Measurements from ENCODE around the gene TSPY2. TPM values are rescaled to one million over a fixed set of nuclear protein-coding genes. Genes with fewer than 3 reads are reported as not detected.
"Not testable (repeated sequence)": the region's sequence is repeated elsewhere in the genome, so short reads cannot be mapped to it uniquely, and the experiment has no call there.

The TSPY2 gene, protein sequence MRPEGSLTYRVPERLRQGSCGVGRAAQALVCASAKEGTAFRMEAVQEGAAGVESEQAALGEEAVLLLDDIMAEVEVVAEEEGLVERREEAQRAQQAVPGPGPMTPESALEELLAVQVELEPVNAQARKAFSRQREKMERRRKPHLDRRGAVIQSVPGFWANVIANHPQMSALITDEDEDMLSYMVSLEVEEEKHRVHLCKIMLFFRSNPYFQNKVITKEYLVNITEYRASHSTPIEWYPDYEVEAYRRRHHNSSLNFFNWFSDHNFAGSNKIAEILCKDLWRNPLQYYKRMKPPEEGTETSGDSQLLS
- total RNA-seq (2014; rRNA removed; shearing (Covaris generic)): 0.43 and 1.6 TPM in 2 replicates

DNA sequence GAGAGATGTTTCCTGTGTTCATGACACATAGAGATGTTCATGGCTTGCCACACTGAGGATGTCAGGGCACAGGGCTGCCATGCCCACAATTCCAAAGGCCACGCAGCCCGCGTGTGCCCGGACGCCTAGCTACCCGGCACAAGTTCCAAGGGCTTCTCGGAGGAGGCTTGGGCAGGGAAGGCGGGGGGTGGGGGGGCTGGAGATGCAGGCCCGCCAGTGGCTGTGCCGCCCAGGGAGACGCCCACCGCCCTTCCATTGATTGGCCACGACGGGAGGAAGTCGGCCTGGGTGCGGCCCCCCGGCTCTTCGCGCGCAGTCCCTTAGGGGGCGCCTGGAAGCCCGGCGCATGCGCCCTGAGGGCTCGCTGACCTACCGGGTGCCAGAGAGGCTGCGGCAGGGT is at the start of gene TSPY2:
Gene TSPY2 (plus strand): TSS at position 301 of the 400 bp plus-strand sequence. CDS start 46 bp downstream, at position 347.
- DNase-seq (ENCODE audit: low spot score): not testable (repeated sequence)

DNA sequence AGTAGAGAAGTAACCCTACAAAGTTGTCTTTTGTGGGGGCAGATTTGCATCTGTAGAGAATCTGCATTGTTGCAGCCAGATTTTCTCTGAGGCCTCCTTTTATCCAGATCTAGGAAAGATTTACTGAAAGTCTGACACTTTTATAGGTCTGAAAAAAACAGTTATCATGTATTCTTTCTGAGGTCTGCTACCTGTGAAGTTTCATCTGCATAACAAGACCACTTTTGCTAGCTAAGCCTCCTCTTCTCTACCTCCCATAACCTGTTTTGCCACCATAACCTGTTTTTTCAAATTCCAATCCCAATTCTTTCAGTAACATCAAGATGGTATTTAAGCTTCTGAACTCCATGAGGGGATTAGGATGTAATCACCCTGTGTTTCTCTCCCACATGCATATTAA is 36.5 kb upstream of the TSPY2 start:
- DNase-seq (ENCODE audit: low spot score): not testable (repeated sequence)

DNA sequence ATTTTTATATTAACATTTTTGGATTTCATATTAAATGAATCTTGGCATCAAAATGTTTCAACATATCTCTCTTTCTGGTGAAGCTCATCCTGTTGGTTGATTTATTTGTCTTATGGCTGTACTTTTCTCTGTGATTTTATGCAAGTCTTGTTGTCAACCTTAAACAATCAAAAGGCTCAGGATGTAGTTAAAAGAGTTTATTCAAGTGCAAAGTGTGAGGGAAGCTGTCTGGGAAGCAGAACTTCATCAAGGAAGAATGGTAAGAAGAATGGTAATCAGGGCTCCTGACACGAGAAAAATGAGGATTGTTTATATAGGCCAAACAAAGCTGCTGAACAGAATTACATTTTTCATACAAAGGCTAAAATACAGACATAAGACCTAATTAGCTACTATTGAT is 29.0 kb upstream of the TSPY2 start:
- not testable (repeated sequence) for DNase-seq (ENCODE audit: low spot score)

DNA sequence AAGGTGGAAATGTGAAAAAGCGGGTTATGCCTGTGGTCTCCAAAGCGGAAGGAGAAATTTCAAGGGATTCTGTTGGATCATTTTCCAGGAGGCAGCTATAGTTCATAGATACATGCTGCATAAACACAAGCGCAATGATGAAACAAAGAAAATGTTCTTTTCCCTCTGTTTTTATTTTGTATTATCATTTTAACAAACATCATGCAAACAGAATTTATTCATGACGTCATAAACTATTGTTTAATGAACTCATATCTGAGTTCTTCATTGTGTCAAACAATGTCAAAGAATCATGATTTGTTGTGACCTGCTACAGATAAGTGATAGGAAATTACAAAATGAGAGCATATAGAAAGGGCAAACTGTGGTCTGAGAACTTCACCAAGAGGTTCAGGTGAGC is 23.8 kb downstream of the TSPY2 start:
- not testable (repeated sequence) for DNase-seq (ENCODE audit: low spot score)

Measured in A172 (cell line).